GM12892 (cell line): Measurements from ENCODE around the gene EPS8.

ENCODE experiments used
- POLR2AphosphoS5 ChIP-seq: IDR thresholded peaks from 2 replicates; pipeline ENCODE4 v1.6.1; 2011; ENCODE audit warnings: low read depth, low read length, control low read depth
- TAF1 ChIP-seq: IDR thresholded peaks from 2 replicates; pipeline ENCODE4 v1.6.1; 2011; ENCODE audit warnings: low read depth, mild to moderate bottlenecking, control low read depth, low read length, borderline replicate concordance

DNA sequence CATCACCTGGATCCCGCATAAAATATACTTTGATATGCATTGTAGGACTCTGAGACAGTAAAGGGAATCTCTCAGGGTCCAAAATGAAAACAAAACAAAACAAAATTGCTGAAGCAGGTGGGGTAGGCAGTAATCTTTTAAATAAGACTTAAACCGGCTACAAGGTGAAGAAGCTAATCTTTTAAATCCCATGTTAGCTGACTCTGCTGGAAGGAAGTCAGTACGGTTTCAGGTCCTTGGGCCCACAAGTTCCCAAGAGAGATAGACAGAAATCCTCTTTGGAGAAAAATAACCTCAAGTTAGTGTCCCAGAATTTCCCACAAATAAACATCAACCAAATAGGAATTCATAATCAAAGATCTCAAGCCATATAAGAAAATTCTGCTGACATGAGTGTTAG is 5.0 kb upstream of the EPS8 start:
- TF ChIP-seq TAF1: no peak
- TF ChIP-seq POLR2AphosphoS5: no peak
